Subcutaneous adipose tissue (tissue), 4 donors: ENCODE results near the gene PROSER2. TPM values are rescaled to one million over a fixed set of nuclear protein-coding genes. Genes with fewer than 3 reads are reported as not detected.

ENCODE experiments used
- total RNA-seq, 4 donors: library from RNA; depleted of rRNA; stranded (reverse); fragments of >200 nt; gene quantifications; one replicate each; pipeline ENCODE4 v1.1.0, GENCODE V29; 2016
- TF ChIP-seq, protein P1 (sequence below): fragments of 450-650 bp; IDR thresholded peaks from one replicate; pipeline ENCODE4 v1.5.1; 2016; ENCODE audit warnings: low read depth, mild to moderate bottlenecking, control low read depth, antibody characterized with exemption, moderate library complexity

The PROSER2 gene
- total RNA-seq, 4 donors from 2014 or later = 3.4 to 8.1 (median 5.3) TPM

DNA sequence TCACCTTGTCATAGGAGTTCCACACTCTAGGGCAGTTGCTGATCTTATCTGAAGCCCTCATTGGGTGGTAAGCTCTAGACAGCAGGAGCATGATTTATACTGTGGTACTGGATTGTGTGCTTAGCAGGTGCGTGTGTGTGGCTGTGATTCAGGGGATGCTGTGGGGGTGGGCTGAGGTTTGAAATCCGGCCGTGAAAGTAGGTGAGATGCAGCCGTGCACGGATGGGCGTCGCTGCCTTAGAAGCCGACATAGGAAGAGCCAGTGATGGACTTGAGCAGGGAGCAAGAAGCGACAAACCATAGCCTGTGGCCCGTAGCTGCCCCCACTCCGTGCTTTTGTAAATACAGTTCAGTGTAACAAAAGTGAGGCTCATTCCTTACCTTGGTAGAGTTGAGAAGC, 38.2 kb downstream of the PROSER2 start:
- TF ChIP-seq, protein P1, sequence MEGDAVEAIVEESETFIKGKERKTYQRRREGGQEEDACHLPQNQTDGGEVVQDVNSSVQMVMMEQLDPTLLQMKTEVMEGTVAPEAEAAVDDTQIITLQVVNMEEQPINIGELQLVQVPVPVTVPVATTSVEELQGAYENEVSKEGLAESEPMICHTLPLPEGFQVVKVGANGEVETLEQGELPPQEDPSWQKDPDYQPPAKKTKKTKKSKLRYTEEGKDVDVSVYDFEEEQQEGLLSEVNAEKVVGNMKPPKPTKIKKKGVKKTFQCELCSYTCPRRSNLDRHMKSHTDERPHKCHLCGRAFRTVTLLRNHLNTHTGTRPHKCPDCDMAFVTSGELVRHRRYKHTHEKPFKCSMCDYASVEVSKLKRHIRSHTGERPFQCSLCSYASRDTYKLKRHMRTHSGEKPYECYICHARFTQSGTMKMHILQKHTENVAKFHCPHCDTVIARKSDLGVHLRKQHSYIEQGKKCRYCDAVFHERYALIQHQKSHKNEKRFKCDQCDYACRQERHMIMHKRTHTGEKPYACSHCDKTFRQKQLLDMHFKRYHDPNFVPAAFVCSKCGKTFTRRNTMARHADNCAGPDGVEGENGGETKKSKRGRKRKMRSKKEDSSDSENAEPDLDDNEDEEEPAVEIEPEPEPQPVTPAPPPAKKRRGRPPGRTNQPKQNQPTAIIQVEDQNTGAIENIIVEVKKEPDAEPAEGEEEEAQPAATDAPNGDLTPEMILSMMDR = no peak

DNA sequence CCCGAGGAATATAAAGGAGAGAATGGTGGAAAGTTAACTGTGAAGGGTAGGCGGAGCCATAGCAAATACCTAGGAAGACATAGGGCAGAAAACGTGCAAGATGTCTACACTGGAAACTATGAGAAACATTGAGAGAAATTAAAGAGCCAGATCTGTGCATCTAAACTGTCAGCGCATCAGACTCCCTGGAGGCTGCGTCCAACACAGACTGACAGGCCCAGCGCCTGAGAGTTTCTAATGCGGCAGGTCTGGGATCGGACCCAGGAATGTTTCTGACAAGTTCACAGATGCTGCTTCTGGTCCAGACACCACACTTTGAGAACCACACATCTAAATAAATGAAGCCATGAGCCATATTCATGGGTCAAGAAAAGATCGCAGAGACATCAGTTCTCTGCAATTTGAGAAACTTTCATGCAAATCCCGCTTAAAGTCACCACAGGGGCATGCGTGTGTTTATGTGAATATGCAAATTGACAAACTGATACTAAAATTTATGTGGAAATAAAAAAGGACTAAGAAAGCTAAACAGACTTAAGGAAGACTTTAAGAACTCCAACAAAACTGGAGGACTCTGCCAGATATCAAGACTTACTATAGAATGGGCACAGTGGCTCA, 38.8 kb downstream of the PROSER2 start:
- TF ChIP-seq, protein P1 = no peak

DNA sequence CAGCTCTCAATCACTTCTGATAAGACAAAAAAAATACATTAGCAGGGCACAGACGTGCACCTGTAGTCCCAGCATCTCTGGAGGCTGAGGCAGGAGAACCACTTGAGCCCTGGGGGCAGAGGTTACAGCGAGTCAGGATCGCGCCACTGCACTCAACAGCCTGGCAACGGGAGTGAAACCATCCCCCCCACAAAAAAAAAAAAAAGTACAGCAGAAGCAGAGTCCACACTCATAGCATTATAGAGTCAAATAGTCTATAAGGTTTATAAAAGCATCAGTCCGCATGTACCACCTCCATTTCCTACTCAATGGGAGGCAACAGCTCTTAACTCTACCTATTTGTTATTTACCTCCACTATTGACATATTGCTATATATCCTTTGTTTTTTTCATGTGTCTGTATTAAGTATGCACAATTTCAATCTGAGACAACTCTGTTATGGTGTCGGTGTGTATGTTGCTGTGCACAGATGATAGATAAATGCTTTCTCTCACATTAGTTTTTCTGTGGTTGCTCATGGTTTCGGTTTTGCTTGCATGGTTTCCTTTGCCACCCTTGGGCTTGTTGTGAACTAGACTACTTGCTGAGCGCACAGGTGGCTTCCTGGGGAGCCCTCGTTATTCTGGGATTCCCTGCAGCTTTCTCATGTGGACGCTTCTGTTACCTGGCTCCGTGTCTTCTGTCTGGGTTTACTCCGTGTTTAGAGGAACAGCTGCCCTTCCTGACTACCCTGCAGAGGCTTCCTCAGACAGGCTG, 40.4 kb downstream of the PROSER2 start:
- TF ChIP-seq, protein P1 = no peak

DNA sequence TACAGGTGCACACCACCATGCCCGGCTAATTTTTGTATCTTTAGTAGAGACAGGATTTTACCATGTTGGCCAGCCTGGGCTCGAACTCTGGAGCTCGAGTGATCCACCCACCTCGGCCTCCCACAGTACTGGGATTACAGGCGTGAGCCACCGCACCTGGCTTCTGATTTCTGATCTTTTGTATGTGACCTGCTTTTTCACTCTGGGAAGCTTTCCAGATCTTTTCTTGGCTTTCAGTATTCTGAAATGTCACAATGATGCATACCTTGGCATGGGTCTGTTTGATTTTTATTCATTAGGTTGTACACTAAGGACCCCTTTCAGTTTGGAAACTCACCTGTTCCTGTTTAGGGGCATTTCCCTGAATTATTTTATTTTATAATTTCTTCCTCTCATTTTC, 41.6 kb downstream of the PROSER2 start:
- TF ChIP-seq, protein P1 = no peak

- TF ChIP-seq, protein P1 = no peak
Measured at GRCh38 chr10:11865561-11865960, 42.4 kb downstream of the PROSER2 start.

DNA sequence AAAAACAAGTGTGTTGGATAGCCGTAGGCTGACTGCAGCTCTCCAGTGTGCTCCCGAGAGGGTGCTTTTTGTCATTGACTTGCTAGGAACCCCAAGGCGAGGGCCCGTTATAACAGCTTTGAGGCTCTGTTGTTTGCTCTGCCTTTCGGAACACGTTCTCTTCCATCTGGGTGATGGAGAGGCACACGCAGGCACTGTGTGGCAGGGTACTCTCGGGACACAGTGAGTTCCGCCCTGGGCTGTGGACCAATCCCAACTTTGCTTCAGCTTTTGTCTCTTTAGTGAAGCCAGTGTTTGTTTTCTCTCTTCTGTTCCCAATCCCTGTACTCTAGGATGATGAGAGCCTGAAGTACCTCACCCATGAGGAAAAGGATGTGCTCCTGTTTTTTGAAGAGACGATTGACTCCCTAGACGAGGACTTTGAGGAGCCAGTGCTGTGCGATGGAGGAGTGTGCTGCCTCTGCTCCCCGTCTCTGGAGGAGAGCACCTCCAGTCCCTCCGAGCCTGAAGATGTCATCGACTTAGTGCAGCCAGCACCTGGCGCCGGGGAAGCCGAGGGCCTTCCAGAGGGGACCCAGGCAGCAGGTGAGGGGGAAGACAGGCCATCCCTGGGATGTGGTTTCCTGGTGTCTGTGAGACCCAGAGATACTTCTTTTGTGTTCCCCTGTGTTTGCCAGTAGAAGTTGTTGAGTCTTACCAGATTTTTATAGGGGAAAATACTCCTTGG, 43.2 kb downstream of the PROSER2 start:
- TF ChIP-seq, protein P1 = no peak

- TF ChIP-seq, protein P1 = no peak
Measured at GRCh38 chr10:11869219-11869618, 46.1 kb downstream of the PROSER2 start.
